ENCODE results near the gene RUFY1.

Gene RUFY1

GRCh38 chr5:179536676-179537075 is 13.7 kb upstream of the RUFY1 start:
- TF ChIP-seq EGR1 (IDR thresholded peaks at IDR 0.05): no peak
- no peak for TF ChIP-seq USF1 (IDR thresholded peaks at IDR 0.05)
- no peak for TF ChIP-seq REST (IDR thresholded peaks at IDR 0.05; ENCODE audit: low read depth)
- no peak for TF ChIP-seq MAX (IDR thresholded peaks at IDR 0.05)

- no peak for TF ChIP-seq MAX (IDR thresholded peaks at IDR 0.05)
- no peak for TF ChIP-seq RAD21 (IDR thresholded peaks at IDR 0.05; ENCODE audit: low read depth)
- TF ChIP-seq ZBTB7A (IDR thresholded peaks at IDR 0.05; ENCODE audit: low read depth): no peak
- TF ChIP-seq EP300 (IDR thresholded peaks at IDR 0.05; ENCODE audit: borderline replicate concordance): no peak
Observed at GRCh38 chr5:179542170-179542569, 8.2 kb upstream of the RUFY1 start.

- TF ChIP-seq ZBTB7A (IDR thresholded peaks at IDR 0.05; ENCODE audit: low read depth): no peak
- no peak for TF ChIP-seq EP300 (IDR thresholded peaks at IDR 0.05; ENCODE audit: borderline replicate concordance)
- TF ChIP-seq NFIC (IDR thresholded peaks at IDR 0.05): no peak
- no peak for TF ChIP-seq TCF12 (IDR thresholded peaks at IDR 0.05; ENCODE audit: low read depth)
- no peak for TF ChIP-seq MAX (IDR thresholded peaks at IDR 0.05)
- TF ChIP-seq REST (IDR thresholded peaks at IDR 0.05; ENCODE audit: low read depth): no peak
- TF ChIP-seq TAF1 (IDR thresholded peaks at IDR 0.05; ENCODE audit: low read depth): no peak
- no peak for TF ChIP-seq CEBPB (IDR thresholded peaks at IDR 0.05)
- TF ChIP-seq FOXM1 (IDR thresholded peaks at IDR 0.05; ENCODE audit: borderline replicate concordance, low read depth): no peak
- no peak for TF ChIP-seq EGR1 (IDR thresholded peaks at IDR 0.05)
- no peak for TF ChIP-seq YY1 (IDR thresholded peaks at IDR 0.05; ENCODE audit: low read depth)
- no peak for TF ChIP-seq USF1 (IDR thresholded peaks at IDR 0.05)
- TF ChIP-seq RAD21 (IDR thresholded peaks at IDR 0.05; ENCODE audit: low read depth): no peak
- TF ChIP-seq TEAD4 (IDR thresholded peaks at IDR 0.05): no peak
Observed at GRCh38 chr5:179553006-179553405, 2.7 kb downstream of the RUFY1 start.

GRCh38 chr5:179553875-179554274 is 3.5 kb downstream of the RUFY1 start:
- TF ChIP-seq TEAD4 (IDR thresholded peaks at IDR 0.05) (no peak), FOXM1 (IDR thresholded peaks at IDR 0.05; ENCODE audit: borderline replicate concordance, low read depth) (no peak)

- TF ChIP-seq REST (IDR thresholded peaks at IDR 0.05; ENCODE audit: low read depth) (no peak), RAD21 (IDR thresholded peaks at IDR 0.05; ENCODE audit: low read depth) (no peak), NFIC (IDR thresholded peaks at IDR 0.05) (no peak), USF1 (IDR thresholded peaks at IDR 0.05) (no peak), EGR1 (IDR thresholded peaks at IDR 0.05) (no peak), EP300 (IDR thresholded peaks at IDR 0.05; ENCODE audit: borderline replicate concordance) (no peak), ZBTB7A (IDR thresholded peaks at IDR 0.05; ENCODE audit: low read depth) (no peak), CREB1 (IDR thresholded peaks at IDR 0.05; ENCODE audit: low read depth) (no peak)
Observed at GRCh38 chr5:179554981-179555380, 4.6 kb downstream of the RUFY1 start.
